ENCODE data around the gene SELENOH.

SELENOH gene

GRCh38 chr11:57746920-57747319 lies 5.6 kb downstream of the SELENOH start:
- no peak for DNase-seq (ENCODE audit: low read depth)

GRCh38 chr11:57751176-57751575 lies 9.9 kb downstream of the SELENOH start:
- DNase-seq (ENCODE audit: low read depth), result no peak

GRCh38 chr11:57751676-57752253 lies 10.5 kb downstream of the SELENOH start, which contains the start of gene BTBD18:
TSS of gene BTBD18 (minus strand) at chr11:57751819. CDS start at chr11:57751188, 631 bp downstream.
- DNase-seq (ENCODE audit: low read depth), result no peak

- DNase-seq (ENCODE audit: low read depth), result no peak
Observed at GRCh38 chr11:57752954-57753353, 11.7 kb downstream of the SELENOH start.

GRCh38 chr11:57758174-57758573 lies 16.9 kb downstream of the SELENOH start:
- DNase-seq (ENCODE audit: low read depth), result no peak

GRCh38 chr11:57761301-57762234 lies 20.3 kb downstream of the SELENOH start, which contains the start of gene CTNND1:
TSS of gene CTNND1 (plus strand) at chr11:57761802. CDS start at chr11:57791479, 29,677 bp downstream.
- no peak for DNase-seq (ENCODE audit: low read depth)

- no peak for DNase-seq (ENCODE audit: low read depth)
Observed at GRCh38 chr11:57762235-57762861, 21.1 kb downstream of the SELENOH start.

- no peak for DNase-seq (ENCODE audit: low read depth)
Observed at GRCh38 chr11:57763568-57763967, 22.3 kb downstream of the SELENOH start.

GRCh38 chr11:57764021-57764420 lies 22.7 kb downstream of the SELENOH start:
- no peak for DNase-seq (ENCODE audit: low read depth)

GRCh38 chr11:57764566-57764965 lies 23.3 kb downstream of the SELENOH start:
- no peak for DNase-seq (ENCODE audit: low read depth)

GRCh38 chr11:57764972-57765371 lies 23.7 kb downstream of the SELENOH start:
- DNase-seq (ENCODE audit: low read depth), result no peak

GRCh38 chr11:57770793-57771192 lies 29.5 kb downstream of the SELENOH start:
- no peak for DNase-seq (ENCODE audit: low read depth)

- no peak for DNase-seq (ENCODE audit: low read depth)
Observed at GRCh38 chr11:57771365-57771764, 30.1 kb downstream of the SELENOH start.

GRCh38 chr11:57772562-57772961 lies 31.3 kb downstream of the SELENOH start:
- no peak for DNase-seq (ENCODE audit: low read depth)

GRCh38 chr11:57773026-57773598 lies 31.8 kb downstream of the SELENOH start:
- DNase-seq (ENCODE audit: low read depth), result no peak

- DNase-seq (ENCODE audit: low read depth), result no peak
Observed at GRCh38 chr11:57775491-57775890, 34.2 kb downstream of the SELENOH start.

- no peak for DNase-seq (ENCODE audit: low read depth)
Observed at GRCh38 chr11:57776031-57776521, 34.8 kb downstream of the SELENOH start.

GRCh38 chr11:57776577-57777210 lies 35.4 kb downstream of the SELENOH start:
- no peak for DNase-seq (ENCODE audit: low read depth)

GRCh38 chr11:57777969-57778317 lies 36.7 kb downstream of the SELENOH start:
- no peak for DNase-seq (ENCODE audit: low read depth)

- DNase-seq (ENCODE audit: low read depth), result no peak
Observed at GRCh38 chr11:57778318-57779037, 37.2 kb downstream of the SELENOH start.

- DNase-seq (ENCODE audit: low read depth), result no peak
Observed at GRCh38 chr11:57779276-57779675, 38.0 kb downstream of the SELENOH start.
